GM21360 (cell line): ENCODE data around the gene GNGT1.

Source experiments
- ATAC-seq: cut with Tn5 transposase; IDR thresholded peaks from one replicate; pipeline ENCODE4 v1.9.1; 2021; ENCODE audit warnings: mild to moderate bottlenecking, moderate library complexity; ENCODE audit not compliant: unreplicated experiment

The GNGT1 gene

DNA sequence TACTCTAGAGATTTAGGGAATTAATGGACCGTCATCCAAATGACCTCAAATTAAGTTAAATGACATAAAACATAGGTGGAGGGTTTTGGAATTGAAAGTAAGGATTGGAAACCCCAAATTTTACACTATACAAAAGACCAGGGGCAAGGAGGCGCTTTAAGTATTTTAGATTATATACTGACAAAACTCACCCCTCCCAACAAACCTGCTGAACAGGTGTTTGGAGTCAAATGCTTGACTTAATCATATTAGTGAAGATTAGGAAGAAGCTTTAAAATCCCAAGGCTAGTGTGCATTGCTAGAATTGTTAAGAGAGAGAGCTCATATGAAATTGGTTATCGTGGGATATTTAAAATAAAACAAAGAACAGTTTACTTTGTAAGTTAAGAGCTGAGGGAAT, at the start of gene GNGT1:
Gene GNGT1 (plus strand): TSS at position 301 of the 400 bp plus-strand sequence. CDS start 180 bp downstream, outside the sequence.
- no peak for ATAC-seq

DNA sequence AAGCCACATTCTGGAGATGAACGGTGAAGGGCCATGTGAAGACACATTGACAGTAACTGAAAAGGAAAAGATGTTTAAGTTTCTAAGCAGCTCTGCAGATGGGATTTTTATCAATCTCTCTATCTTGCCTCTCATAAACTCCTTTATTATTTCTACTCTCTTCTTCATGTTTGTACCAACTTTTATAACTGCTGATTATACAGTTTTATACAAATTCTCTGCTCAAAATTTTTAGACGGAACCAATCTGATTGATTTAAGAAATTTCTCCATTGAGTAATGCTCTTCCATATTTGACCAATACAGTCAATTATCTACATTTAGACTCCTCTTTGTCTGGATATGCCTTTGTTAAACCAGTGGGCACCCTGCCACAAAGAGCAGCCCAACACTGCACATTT, 47.5 kb upstream of the GNGT1 start:
- no peak for ATAC-seq

DNA sequence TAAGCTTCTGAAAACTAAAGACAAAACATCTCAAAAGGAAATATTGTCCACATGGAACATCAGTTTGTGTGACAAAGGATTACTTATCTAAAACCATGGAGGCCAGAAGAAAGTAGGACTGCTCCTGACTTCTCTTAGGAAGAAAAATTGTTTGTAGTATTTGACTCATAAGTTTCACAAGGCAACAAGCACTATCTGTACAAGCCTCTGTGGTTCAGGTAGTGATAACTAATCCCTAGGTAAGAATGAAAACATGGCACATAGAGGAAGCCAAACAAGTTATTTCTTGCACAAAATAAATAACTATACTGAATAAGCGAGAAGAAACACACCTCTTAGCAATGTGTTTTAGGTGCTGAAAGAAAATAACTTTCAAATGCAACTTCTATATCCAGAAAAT, 46.1 kb upstream of the GNGT1 start:
- no peak for ATAC-seq

DNA sequence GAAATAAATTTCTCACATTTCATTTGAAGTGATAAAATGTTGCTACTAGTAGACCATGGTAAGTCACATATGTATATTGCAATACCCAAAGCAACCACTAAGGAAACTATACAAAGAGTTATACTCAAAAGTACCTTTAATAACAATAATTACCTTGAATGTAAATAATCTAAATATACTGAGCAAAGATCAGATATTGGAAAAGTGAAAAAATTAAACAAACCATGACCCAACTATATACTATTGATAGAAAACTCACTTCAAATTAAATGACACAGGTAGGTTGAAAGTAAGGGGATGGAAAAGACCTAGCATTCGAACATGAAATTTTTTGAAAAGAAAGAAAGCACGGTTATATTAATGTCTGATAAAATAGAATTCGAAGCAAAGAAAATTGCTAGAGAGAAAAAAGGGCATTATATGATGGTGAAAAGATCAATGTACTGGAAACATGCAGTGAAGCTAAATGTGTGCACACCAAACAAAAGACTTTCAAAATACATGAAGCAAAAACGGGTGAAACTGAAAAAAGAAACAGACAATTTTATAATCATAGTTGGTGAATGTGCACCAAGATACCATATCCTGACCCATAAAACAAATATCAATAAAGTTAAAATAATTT, 44.9 kb upstream of the GNGT1 start:
- ATAC-seq: no peak

DNA sequence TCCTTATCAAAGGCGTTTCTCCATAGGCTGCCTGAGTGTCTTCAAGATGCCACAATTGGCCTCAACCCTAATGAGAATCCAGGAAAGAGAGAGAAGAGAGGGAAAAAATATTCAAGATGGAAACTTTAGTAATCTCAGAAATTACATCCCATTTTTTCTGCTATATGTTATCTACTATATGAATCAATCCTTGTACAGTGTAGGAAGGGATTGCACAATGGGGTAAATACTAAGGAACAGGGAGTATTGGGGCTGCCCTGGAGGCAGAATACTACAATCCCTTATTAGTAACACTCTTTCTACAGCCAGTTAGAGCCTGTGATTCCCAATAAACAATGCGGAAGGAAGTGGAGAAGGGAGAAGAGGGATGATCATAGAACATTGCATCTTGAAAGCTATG, 43.7 kb upstream of the GNGT1 start:
- no peak for ATAC-seq

DNA sequence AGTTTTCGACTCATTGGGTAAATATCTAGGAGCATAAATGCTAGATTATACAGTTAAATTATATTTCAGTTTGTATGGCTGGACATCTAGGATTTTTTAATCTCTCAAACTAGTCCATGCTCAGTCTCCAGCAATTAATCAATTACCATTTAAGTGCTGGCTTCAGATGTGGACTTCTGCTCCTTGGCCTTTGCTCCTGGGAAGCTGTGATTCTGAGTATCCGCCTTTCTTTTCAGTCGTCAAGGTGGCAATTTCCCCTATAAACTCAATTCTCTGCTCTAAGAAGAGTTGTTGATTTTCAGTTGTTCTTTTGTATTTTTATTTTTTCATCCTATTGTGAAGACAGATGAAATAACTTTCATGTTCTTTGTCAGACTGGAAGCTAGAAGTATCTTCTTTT, 39.5 kb upstream of the GNGT1 start:
- ATAC-seq: no peak

DNA sequence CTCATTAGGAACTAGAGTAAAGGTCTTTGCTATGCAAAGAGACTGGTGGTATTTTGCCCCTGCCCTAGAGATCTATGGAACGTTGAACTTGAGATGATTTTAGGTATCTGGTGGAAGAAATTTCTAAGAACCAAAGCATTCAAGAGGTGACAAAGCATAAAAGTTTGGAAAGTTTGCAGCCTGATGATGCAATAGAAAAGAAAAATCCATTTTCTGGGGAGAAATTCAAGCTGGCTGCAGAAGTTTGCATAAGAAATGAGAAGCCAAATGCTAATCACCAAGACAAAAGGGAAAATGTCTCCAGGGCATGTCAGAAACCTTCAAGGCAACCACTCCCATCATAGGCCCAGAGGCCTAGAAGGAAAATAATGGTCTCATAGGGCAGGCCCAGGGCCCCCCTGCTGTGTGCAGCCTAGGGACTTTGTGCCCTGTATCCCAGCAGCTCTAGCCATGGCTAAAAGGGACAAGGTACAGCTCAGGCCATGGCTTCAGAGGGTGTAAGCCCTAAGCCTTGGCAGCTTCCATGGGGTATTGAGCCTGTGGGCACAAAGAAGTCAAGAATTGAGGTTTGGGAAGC, 32.3 kb upstream of the GNGT1 start:
- no peak for ATAC-seq

DNA sequence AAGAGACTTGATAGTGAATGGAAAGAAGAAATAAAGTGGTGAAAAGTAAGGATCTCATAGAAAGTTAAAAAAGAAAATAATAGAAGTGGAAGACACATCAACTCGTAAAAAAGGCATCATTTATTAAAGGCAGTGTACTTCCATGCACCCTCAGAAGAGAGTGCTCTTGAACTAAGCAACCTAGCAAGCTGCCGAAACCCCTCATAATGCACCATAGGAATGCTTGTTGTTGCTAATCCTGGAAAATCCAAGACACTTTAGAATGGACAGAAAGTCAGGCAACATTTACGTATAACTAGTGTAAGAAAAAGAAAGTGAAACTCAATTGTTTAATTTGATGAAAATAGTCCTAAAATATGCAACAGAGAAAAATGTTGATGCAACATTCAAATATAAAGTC, 28.6 kb upstream of the GNGT1 start:
- no peak for ATAC-seq

DNA sequence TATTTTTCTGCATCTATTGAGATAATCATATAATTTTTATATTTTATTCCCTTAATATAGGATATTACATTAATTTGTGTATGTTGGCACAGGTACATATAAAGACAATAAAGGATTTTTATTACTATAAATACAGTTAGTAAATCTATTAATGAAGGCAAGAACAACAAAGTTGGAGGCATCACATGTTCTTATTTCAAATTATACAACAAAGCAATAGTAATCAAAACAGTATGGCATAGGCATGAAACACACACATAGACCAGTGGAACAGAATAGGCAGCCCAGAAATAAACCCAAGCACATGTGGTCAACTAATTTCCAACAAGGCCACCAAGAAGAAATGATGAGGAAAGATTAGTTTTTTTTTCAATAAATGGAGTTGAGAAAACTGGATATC, 27.0 kb upstream of the GNGT1 start:
- ATAC-seq: no peak

DNA sequence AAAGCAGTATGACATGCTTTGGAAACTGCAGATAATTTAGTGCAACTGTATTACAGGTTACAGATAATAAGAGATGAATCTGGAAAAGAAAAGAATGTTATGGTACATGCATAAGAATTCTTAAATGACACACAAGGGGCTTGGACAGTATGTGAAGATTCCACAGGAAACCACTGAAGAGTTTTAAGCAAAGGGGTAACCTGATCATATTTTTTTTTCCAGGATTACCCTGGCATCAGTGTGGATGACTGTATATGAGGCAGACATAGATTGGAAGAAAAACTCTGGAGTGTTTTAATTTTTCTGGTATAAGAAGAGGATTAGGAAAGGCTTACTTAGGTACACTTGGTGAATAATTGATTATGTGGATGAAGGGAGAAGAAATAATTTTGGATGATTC, 23.9 kb upstream of the GNGT1 start:
- ATAC-seq: no peak

DNA sequence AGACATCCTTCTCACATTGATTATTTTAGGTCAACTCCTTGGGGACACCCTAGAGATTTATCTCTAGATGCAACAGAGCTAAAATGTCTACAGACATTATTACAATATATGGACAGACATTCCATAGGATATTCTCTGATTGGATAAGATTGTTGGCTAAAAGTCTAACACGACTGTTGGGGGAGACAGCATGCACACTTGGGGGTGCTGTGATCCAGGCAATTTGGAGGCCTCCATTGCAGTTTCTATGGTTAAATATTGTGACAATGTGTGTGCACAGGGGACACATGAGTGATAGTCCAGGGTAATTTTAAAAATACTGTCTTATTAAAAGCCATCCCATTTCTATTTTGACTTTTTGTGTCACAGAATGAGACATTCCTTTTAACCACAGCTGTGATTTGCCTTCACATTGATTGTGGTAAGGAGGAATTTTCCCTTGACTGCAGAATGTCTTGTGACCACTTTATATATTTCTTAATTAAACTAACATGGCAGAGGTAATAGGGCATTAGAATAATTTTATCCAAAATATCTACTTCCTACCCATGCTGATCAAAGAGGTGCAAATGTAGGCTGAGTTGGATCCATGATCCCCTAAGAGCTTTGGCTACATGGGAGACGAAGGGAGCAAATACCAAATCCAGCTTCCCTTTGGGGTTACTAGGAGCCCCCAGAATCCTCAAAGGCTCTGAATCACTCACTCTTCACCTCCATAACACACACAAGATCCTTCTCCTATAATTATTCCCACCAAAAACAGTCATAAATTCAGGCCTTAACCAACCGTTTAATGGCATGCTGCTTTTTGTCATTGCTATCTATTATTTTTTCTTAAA, 23.1 kb upstream of the GNGT1 start:
- no peak for ATAC-seq

DNA sequence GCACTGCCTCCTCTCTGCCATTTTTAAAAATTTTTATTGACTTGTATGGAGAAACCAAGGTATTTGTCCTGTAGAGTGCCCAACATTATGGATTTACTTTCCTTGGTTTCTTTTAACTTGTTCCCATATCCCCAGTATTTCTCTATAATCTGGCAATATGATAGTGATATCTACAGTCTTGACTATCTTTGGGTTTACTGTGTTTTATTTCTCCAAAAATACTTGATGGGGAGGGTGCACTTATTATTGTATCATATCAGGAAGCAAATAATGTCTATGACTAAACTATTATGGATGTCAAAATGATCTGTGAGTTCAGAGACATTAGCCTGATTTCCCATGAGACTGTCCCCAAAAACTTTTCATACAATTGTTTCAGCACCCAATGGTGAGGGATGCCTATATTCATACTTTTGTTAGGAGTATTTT, 22.4 kb upstream of the GNGT1 start:
- no peak for ATAC-seq

DNA sequence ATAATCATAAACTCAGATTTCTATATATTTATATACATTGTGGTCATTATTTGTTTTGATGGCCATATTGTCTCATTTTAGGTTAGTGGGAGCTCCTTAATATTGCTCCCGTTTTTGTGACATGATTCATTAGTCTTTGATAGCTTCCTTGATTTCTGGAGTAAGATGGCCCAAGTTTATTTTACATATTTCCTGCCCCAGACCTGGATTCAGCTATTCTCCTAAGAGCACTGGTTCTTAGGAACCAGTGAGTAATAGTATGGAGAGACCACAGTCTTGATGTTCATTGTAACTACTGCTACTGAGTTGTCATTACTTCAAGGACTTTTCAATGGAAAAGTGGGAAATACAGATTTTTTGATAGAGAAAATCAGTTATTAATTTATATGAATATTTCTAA, 21.8 kb upstream of the GNGT1 start:
- ATAC-seq: no peak

DNA sequence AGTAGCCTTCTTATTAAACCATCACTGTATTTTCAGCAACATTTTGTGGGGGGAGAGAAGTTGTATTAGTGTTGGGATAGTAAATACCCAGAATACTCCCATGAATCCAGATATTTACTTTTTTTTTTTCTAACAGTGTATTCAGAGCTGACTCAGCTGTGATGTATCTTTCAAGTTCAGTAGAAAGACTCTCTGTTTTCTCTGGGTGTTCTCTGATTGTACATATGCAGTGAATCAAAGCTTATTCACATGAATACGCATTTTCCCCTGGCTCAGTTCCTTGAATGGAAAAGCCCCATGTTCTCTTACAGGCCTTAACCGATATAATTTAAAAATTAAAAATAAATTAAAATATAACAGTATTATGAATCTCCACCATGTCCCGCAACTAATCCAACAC, 17.1 kb upstream of the GNGT1 start:
- no peak for ATAC-seq

DNA sequence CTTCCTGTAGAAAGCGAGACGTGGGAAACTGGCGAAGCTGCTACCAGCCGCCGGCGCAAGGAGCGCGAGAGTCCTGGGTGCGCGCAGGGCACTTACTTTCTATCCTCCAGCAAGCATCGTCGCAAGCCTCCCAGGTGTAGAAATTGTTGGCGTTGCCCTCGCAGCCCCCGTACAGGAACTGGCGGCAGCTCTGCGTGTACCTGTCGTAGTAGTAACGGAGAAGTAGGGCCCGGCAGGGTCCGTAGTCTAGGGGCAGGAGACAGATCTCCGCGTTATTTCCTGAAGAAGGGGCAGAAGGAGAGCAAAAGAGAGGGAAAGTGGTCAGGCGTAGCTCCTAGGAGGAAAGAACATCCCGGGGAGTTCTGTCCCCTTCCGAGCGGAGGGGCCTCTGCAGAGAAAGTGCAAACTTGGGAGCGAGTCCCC, 16.3 kb upstream of the GNGT1 start:
- ATAC-seq: peak; percentile 58

DNA sequence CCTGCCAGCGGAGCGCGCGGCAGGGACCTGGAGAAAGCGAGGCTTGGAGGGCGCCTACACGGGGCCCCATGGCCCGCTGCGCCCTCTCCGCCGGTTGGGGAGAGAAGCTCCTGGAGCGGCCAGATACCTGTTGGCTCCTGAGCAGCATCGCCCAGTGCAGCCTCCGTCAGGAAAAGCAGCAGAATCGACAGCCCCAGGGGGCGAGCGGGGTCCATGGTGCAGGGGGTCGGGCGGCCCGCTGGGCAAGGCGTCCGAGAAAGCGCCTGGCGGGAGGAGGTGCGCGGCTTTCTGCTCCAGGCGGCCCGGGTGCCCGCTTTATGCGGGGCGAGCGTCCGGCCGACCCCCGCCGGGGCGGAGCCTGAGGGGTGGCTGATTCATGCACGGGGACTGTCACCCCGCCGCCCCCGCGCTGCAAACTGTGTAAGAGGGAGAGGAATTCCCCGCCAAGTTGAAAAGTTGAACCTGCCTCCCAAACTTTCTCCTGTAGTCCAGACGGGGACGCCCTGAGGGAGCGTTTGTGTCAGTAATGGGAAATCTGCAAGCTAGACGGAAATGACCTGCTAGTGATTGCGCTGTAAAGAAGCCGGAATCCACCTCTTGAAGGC, 15.8 kb upstream of the GNGT1 start, which contains the start of gene TFPI2:
Gene TFPI2 (minus strand): TSS at position 290 of the 605 bp plus-strand sequence. CDS start 75 bp downstream, at position 215.
- peak; percentile 54 for ATAC-seq

DNA sequence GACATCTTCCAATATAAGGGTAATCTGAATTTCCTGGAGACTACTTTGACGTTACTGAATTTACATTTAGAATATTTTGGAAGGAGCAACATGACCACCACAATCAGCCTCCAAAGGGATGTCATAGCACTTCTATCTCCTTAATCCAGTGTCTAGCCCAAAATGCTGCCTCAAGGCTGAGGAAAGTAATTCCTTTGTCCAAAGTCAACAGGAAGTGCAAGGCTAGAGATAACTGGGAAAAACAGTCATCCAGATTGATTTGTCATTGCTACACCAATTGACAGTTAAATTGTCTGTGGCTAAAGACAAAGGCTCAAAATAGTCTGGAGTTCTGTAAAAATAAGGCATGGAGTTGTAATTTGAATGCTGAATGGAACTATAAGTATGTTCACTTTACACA, 11.9 kb upstream of the GNGT1 start:
- no peak for ATAC-seq

DNA sequence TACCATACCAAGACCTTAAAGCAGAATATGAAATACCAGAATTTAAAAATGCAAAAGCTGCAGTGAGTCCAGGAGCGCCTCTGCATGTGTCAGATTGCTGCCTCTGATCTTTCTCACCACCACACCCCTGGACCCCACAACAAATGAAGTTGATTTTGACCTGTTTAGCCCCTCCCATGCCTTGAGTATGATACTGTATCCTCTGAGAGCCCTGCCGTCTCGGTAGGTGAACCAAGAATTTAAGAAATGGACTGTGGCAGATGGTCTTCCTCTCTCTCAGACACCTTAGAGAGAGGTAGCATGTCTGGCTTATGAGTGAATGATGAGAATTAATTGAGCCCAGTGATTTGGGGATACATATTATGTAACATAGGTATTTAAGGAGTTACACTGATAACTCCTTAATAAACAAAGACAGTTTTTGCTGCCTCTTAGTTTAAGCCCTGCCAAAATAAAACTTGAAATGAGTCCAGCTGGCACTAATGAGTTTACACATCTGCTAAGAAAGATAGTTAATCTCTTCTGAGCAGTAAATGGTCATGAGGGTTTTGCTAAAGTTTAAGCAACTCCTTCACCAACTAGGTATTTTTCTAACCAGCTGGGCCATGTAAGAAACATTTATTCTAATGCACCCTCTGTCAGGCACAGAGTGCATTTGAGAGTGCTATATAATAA, 11.3 kb upstream of the GNGT1 start:
- ATAC-seq: no peak

DNA sequence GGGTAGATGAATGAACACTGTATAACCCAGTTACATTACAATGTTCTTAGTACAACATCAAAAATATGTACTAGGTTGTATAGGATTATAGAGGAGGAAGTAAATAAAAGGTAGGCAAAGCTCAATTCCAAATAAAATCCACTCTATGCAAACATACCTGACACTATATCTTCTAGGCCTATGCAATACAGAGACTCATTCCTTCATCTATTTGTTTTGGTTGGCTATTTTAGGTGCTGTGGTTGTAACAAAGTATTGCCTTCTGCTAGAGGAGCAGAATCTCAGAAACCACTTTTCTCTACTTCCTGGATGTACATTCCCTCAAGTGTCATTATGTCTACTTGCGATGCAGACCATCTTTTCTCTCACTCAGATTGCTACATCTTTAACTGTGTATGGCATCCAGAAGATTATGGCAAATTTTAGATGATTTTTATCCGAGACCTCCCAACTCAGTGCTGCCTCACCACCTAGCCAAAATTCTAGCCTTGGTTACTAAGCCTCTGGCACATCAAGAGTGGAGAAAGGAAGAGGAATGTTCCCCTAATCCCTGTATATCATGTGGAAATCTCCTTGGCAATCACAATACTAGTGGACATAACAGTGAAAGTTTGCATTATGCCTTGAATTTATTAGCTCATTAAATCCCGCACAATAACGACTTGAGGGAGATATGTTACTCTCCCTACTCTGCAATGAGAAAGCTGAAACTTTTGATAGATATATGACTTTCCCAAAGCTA, 10.3 kb upstream of the GNGT1 start:
- ATAC-seq: no peak

DNA sequence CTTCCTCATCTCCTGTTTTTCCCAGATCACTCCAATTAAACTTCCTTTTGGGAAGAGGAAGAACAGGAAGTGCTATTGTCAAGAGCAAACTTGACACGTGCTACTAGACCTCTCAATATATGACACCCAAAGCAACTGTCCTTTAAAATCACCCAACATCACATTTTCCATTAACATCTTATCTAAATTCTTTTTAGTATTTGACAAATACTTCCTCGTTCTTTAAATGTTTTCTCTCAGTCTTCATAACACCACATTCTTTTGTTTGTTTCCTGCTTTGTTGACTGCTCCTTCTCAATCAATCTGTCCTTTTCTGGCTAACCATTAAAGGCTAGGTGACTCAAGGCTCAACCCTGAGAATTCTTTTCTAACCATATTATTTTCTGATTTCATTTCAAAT, 8.7 kb upstream of the GNGT1 start:
- no peak for ATAC-seq
